SU-DHL-6 (cell line): ENCODE data around the gene COL13A1.

Source experiments
- H2AFZ ChIP-seq: fragments of 200-600 bp; sonication (generic); 2 replicates; pipeline ENCODE4 v1.6.1; 2014; ENCODE audit warnings: low read depth, mild to moderate bottlenecking, moderate library complexity, mixed read lengths, antibody characterized with exemption, low read length; ENCODE audit not compliant: severe bottlenecking
- H3F3A ChIP-seq: fragments of 200-600 bp; shearing (Covaris generic); 2 replicates; pipeline ENCODE4 v1.6.0; 2016; ENCODE audit warnings: antibody characterized with exemption, mild to moderate bottlenecking; ENCODE audit not compliant: insufficient read depth
- H3K27ac ChIP-seq: fragments of 200-600 bp; sonication (generic); 2 replicates; pipeline ENCODE4 v1.5.1; 2016; ENCODE audit warnings: low read depth, mild to moderate bottlenecking, low read length, moderate library complexity, mixed read lengths
- H3K27me3 ChIP-seq: fragments of 200-600 bp; sonication (generic), shearing (Covaris generic); 2 replicates; pipeline ENCODE4 v1.6.0; 2014; ENCODE audit warnings: mild to moderate bottlenecking, low read length
- H3K36me3 ChIP-seq: fragments of 200-600 bp; sonication (generic); 2 replicates; pipeline ENCODE4 v1.6.1; 2014; ENCODE audit warnings: mild to moderate bottlenecking, low read length, mixed read lengths
- H3K4me2 ChIP-seq: fragments of 300-600, 200-600 bp; shearing (Covaris generic), sonication (generic); 2 replicates; pipeline ENCODE4 v1.6.0; 2014; ENCODE audit warnings: low read length, low read depth, mild to moderate bottlenecking; ENCODE audit not compliant: poor library complexity, severe bottlenecking
- H3K4me3 ChIP-seq: fragments of 200-600 bp; sonication (generic); 2 replicates; pipeline ENCODE4 v1.5.1; 2014; ENCODE audit warnings: antibody characterized with exemption, low read length, mild to moderate bottlenecking, mixed read lengths; ENCODE audit not compliant: insufficient read depth, poor library complexity, severe bottlenecking
- H3K79me2 ChIP-seq: fragments of 200-600 bp; sonication (generic); 2 replicates; pipeline ENCODE4 v1.6.1; 2014; ENCODE audit warnings: mild to moderate bottlenecking, low read length, moderate library complexity; ENCODE audit not compliant: insufficient read depth
- H3K9ac ChIP-seq: fragments of 200-600 bp; sonication (generic); 2 replicates; pipeline ENCODE4 v1.7.0; 2014; ENCODE audit warnings: mild to moderate bottlenecking, low read length
- H3K9me2 ChIP-seq: fragments of 200-600 bp; sonication (generic); replicated peaks from 2 replicates; pipeline ENCODE4 v1.6.1; 2014; ENCODE audit warnings: low read length; ENCODE audit not compliant: insufficient read depth
- H3K9me3 ChIP-seq: fragments of 200-600 bp; sonication (generic); 2 replicates; pipeline ENCODE4 v1.6.1; 2014; ENCODE audit warnings: low read length, mixed read lengths; ENCODE audit not compliant: insufficient read depth
- H4K20me1 ChIP-seq: fragments of 200-600 bp; sonication (generic); 2 replicates; pipeline ENCODE4 v1.6.1; 2014; ENCODE audit warnings: low read depth, mild to moderate bottlenecking, antibody characterized with exemption, low read length, moderate library complexity, mixed read lengths
- EZH2phosphoT487 ChIP-seq: fragments of 200-600 bp; sonication (generic), shearing (Covaris generic); conservative IDR thresholded peaks from 2 replicates; pipeline ENCODE4 v1.6.1; 2018; ENCODE audit warnings: mild to moderate bottlenecking, antibody characterized with exemption, low read length, moderate library complexity, mixed read lengths
- TF ChIP-seq, protein P1 (sequence below): fragments of 200-600 bp; sonication (generic); IDR thresholded peaks from one replicate; pipeline ENCODE4 v1.5.1; 2017; ENCODE audit warnings: antibody characterized with exemption, mild to moderate bottlenecking, low read length, moderate library complexity; ENCODE audit not compliant: insufficient read depth, poor library complexity, severe bottlenecking

The COL13A1 gene

DNA sequence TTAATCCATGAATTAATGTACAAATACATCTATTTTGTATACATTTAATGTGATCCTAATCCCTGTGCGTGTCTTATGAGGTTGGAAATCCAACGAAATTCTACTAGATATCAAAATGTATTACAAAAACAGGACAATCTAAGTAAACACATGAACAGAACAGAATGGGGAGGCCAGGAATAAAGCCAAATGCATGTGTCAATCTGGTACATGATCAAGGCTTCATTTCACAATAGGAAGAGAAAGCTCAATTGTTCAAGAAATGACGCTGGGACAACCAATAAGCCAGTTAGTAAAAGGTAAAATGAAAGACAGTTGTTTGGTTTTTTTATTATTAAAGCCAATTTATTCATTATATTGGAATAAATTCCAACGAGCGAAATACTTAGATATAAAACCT is 83.0 kb downstream of the COL13A1 start:
- Histone ChIP-seq H3K9me2 (no peaks in the 10 kb centered on the region), H3K79me2 (no peaks in the 10 kb centered on the region)

DNA sequence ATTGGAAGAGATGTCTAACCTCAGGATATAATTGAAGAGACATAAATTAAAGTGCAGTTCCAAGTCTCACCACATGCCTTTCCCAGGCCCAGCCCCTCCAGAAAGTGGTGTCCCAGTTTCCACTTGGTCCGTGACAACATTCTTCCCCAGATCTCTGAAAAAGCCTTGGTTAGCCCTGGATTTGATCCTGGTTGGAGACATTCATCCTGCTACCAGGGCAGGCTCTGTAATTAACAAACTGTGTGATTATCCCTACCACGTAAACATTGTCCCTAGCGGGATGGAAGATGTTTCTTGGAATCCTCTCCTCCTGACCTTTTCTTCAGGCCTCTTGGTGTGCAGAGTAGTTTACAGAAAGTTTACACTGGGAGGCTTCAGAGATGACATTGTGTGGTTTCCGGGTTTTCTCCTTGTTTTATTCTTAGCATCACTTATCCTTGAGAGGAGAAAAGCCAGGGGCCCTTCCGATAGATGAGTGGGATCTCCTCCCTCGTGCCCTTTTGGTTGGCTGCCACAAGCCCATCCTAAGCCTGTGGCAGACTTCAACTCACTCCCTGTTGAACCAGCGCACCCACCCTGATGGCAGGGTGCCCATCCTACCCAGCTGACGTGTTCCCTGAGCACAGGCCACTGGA is 83.8 kb downstream of the COL13A1 start:
- TF ChIP-seq, protein P1, sequence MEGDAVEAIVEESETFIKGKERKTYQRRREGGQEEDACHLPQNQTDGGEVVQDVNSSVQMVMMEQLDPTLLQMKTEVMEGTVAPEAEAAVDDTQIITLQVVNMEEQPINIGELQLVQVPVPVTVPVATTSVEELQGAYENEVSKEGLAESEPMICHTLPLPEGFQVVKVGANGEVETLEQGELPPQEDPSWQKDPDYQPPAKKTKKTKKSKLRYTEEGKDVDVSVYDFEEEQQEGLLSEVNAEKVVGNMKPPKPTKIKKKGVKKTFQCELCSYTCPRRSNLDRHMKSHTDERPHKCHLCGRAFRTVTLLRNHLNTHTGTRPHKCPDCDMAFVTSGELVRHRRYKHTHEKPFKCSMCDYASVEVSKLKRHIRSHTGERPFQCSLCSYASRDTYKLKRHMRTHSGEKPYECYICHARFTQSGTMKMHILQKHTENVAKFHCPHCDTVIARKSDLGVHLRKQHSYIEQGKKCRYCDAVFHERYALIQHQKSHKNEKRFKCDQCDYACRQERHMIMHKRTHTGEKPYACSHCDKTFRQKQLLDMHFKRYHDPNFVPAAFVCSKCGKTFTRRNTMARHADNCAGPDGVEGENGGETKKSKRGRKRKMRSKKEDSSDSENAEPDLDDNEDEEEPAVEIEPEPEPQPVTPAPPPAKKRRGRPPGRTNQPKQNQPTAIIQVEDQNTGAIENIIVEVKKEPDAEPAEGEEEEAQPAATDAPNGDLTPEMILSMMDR = no peak
- no peak for TF ChIP-seq EZH2phosphoT487
- no peak overlapping the region for H3K27ac ChIP-seq
- H3K9me2 ChIP-seq = no peaks in the 10 kb centered on the region
- no peak overlapping the region for H3K4me2 ChIP-seq
- H3K79me2 ChIP-seq = no peaks in the 10 kb centered on the region
- H3K4me3 ChIP-seq = no peak overlapping the region
- no peaks in the 10 kb centered on the region for H3K36me3 ChIP-seq
- H4K20me1 ChIP-seq = no peaks in the 10 kb centered on the region
- no peak overlapping the region for H2AFZ ChIP-seq
- no peaks in the 10 kb centered on the region for H3F3A ChIP-seq
- H3K27me3 ChIP-seq = no peaks in the 10 kb centered on the region
- no peak overlapping the region for H3K9ac ChIP-seq
- no peaks in the 10 kb centered on the region for H3K9me3 ChIP-seq

More for the DNA sequence above, 83.0 kb downstream of the COL13A1 start:
- Histone ChIP-seq H3K27ac (no peak overlapping the region), H4K20me1 (no peaks in the 10 kb centered on the region), H3K4me2 (no peak overlapping the region), H2AFZ (no peak overlapping the region), H3K9me3 (no peaks in the 10 kb centered on the region), H3K4me3 (no peak overlapping the region), H3K36me3 (no peaks in the 10 kb centered on the region), H3F3A (no peaks in the 10 kb centered on the region), H3K27me3 (no peaks in the 10 kb centered on the region), H3K9ac (no peak overlapping the region)
- TF ChIP-seq, protein P1 = no peak
- TF ChIP-seq EZH2phosphoT487 = no peak

DNA sequence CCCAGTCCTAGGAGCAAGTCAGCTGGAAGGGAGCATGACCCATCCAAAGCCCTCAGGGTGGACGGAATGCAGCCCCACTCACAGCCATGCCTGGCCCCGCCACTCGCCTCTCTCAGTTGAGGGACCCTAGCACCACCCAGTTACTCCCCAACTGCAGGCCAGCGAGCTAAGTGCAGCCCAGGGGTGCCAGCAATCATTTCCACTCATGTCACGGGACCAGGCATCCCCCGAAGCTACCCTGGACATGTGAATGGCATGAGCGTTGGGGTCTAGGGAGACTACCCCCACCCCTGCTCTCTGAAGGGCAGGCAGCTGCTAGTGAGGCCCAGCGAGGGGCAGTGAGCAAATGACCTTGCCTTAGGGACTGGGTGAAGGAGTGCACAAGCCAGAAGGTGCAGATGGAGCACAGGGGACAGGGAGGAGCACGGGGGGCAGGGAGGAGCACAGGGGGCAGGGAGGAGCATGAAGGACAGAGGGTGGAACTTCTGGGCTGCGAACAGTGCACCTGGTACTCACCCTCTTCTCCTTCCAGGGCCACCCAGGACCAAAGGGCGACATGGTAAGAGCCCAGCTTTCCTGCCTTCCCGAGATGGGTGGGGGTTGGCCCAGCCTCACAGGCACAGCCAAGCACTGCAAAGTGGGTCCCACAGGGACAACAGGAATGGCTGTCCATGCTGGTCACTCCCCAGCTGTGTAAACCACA is 87.3 kb downstream of the COL13A1 start:
- Histone ChIP-seq H3K36me3 (no peaks in the 10 kb centered on the region), H3K4me3 (no peak overlapping the region), H3F3A (no peaks in the 10 kb centered on the region)

More for the DNA sequence above, 87.3 kb downstream of the COL13A1 start:
- H3K4me2 ChIP-seq = no peak overlapping the region
- TF ChIP-seq, protein P1 = no peak
- TF ChIP-seq EZH2phosphoT487 = no peak
- H3K9me2 ChIP-seq = no peaks in the 10 kb centered on the region
- H3K79me2 ChIP-seq = no peaks in the 10 kb centered on the region
- no peaks in the 10 kb centered on the region for H3K27me3 ChIP-seq
- H3K9me3 ChIP-seq = no peaks in the 10 kb centered on the region
- no peak overlapping the region for H3K9ac ChIP-seq
- no peak overlapping the region for H3K27ac ChIP-seq
- no peak overlapping the region for H2AFZ ChIP-seq
- no peaks in the 10 kb centered on the region for H4K20me1 ChIP-seq
